ENCODE data around the gene OR10A6. TPM values are rescaled to one million over a fixed set of nuclear protein-coding genes. Genes with fewer than 3 reads are reported as not detected.

OR10A6 gene
- total RNA-seq, 1 donor from 2014 or later: 0.07 TPM

- Histone ChIP-seq H3K27ac (ENCODE audit: low read depth, low read length) (no peak overlapping the region), H3K9me3 (ENCODE audit: insufficient read depth, low read depth, low read length) (no peaks in the 10 kb centered on the region), H3K4me1 (ENCODE audit: insufficient read depth, low read length) (no peaks in the 10 kb centered on the region), H3K9ac (ENCODE audit: low read length) (no peak overlapping the region), H4K20me1 (ENCODE audit: insufficient read depth, low read length) (no peaks in the 10 kb centered on the region), H3K4me2 (ENCODE audit: low read length) (no peak overlapping the region), H3K79me2 (ENCODE audit: insufficient read depth, low read length) (no peaks in the 10 kb centered on the region), H3K36me3 (ENCODE audit: insufficient read depth, low read length) (no peaks in the 10 kb centered on the region), H3K27me3 (ENCODE audit: insufficient read depth, low read length) (no peaks in the 10 kb centered on the region), H2AFZ (ENCODE audit: low read depth, low read length) (no peak overlapping the region), H3K4me3 (ENCODE audit: insufficient read depth, low read depth, low read length) (no peak overlapping the region)
- Mint-ChIP-seq H3K36me3 (ENCODE audit: low read depth, unreplicated experiment) (no peaks in the 10 kb centered on the region), H3K4me3 (ENCODE audit: unreplicated experiment) (no peak overlapping the region), H3K9me3 (ENCODE audit: unreplicated experiment) (peaks cover 5% of the 10 kb centered on the region), H3K27ac (ENCODE audit: unreplicated experiment) (no peak overlapping the region), H3K4me1 (ENCODE audit: low read depth, unreplicated experiment) (no peaks in the 10 kb centered on the region), H3K27me3 (ENCODE audit: low read depth, unreplicated experiment) (no peaks in the 10 kb centered on the region)
- no peak for FAIRE-seq
- no peak for DNase-seq (ENCODE audit: low read depth)
- TF ChIP-seq EZH2 (IDR thresholded peaks at IDR 0.05; ENCODE audit: insufficient read depth, low read length): no peak
- no peak for TF ChIP-seq CTCF (IDR thresholded peaks at IDR 0.05; ENCODE audit: insufficient read depth, low read depth, low read length)
These were observed 5.5 kb upstream of the OR10A6 start for GRCh38 chr11:7936615-7937014.

- H3K4me2 ChIP-seq (ENCODE audit: low read length): no peak overlapping the region
- H3K36me3 Mint-ChIP-seq (ENCODE audit: low read depth, unreplicated experiment): no peaks in the 10 kb centered on the region
- no peak overlapping the region for H3K4me3 Mint-ChIP-seq (ENCODE audit: unreplicated experiment)
- no peaks in the 10 kb centered on the region for H3K79me2 ChIP-seq (ENCODE audit: insufficient read depth, low read length)
- H3K9ac ChIP-seq (ENCODE audit: low read length): no peak overlapping the region
- no peaks in the 10 kb centered on the region for H3K27me3 ChIP-seq (ENCODE audit: insufficient read depth, low read length)
- TF ChIP-seq EZH2 (IDR thresholded peaks at IDR 0.05; ENCODE audit: insufficient read depth, low read length) (no peak), CTCF (IDR thresholded peaks at IDR 0.05; ENCODE audit: insufficient read depth, low read depth, low read length) (no peak)
- H4K20me1 ChIP-seq (ENCODE audit: insufficient read depth, low read length): no peaks in the 10 kb centered on the region
- no peak for FAIRE-seq
- H3K27ac Mint-ChIP-seq (ENCODE audit: unreplicated experiment): no peak overlapping the region
- no peak for DNase-seq (ENCODE audit: low read depth)
- H3K4me1 ChIP-seq (ENCODE audit: insufficient read depth, low read length): no peaks in the 10 kb centered on the region
- no peak overlapping the region for H3K4me3 ChIP-seq (ENCODE audit: insufficient read depth, low read depth, low read length)
- H3K9me3 Mint-ChIP-seq (ENCODE audit: unreplicated experiment): peaks cover 2% of the 10 kb centered on the region
- H3K27ac ChIP-seq (ENCODE audit: low read depth, low read length): no peak overlapping the region
- H2AFZ ChIP-seq (ENCODE audit: low read depth, low read length): no peak overlapping the region
- no peaks in the 10 kb centered on the region for H3K4me1 Mint-ChIP-seq (ENCODE audit: low read depth, unreplicated experiment)
- H3K27me3 Mint-ChIP-seq (ENCODE audit: low read depth, unreplicated experiment): peaks cover 4% of the 10 kb centered on the region
- no peaks in the 10 kb centered on the region for H3K9me3 ChIP-seq (ENCODE audit: insufficient read depth, low read depth, low read length)
- H3K36me3 ChIP-seq (ENCODE audit: insufficient read depth, low read length): no peaks in the 10 kb centered on the region
These were observed 3.4 kb downstream of the OR10A6 start for GRCh38 chr11:7927635-7928034.

GRCh38 chr11:7924536-7924935 lies 6.5 kb downstream of the OR10A6 start:
- Histone ChIP-seq H3K79me2 (ENCODE audit: insufficient read depth, low read length) (no peaks in the 10 kb centered on the region), H3K27me3 (ENCODE audit: insufficient read depth, low read length) (no peaks in the 10 kb centered on the region), H3K9ac (ENCODE audit: low read length) (no peak overlapping the region), H3K27ac (ENCODE audit: low read depth, low read length) (no peak overlapping the region), H3K4me3 (ENCODE audit: insufficient read depth, low read depth, low read length) (no peak overlapping the region), H4K20me1 (ENCODE audit: insufficient read depth, low read length) (no peaks in the 10 kb centered on the region), H3K9me3 (ENCODE audit: insufficient read depth, low read depth, low read length) (no peaks in the 10 kb centered on the region), H3K4me2 (ENCODE audit: low read length) (no peak overlapping the region), H3K36me3 (ENCODE audit: insufficient read depth, low read length) (no peaks in the 10 kb centered on the region), H2AFZ (ENCODE audit: low read depth, low read length) (no peak overlapping the region), H3K4me1 (ENCODE audit: insufficient read depth, low read length) (no peaks in the 10 kb centered on the region)
- FAIRE-seq (no peak), DNase-seq (ENCODE audit: low read depth) (no peak)
- no peak overlapping the region for H3K27ac Mint-ChIP-seq (ENCODE audit: unreplicated experiment)
- H3K4me3 Mint-ChIP-seq (ENCODE audit: unreplicated experiment): no peak overlapping the region
- peaks cover 4% of the 10 kb centered on the region for H3K27me3 Mint-ChIP-seq (ENCODE audit: low read depth, unreplicated experiment)
- no peaks in the 10 kb centered on the region for H3K36me3 Mint-ChIP-seq (ENCODE audit: low read depth, unreplicated experiment)
- TF ChIP-seq EZH2 (IDR thresholded peaks at IDR 0.05; ENCODE audit: insufficient read depth, low read length) (no peak), CTCF (IDR thresholded peaks at IDR 0.05; ENCODE audit: insufficient read depth, low read depth, low read length) (no peak)
- no peaks in the 10 kb centered on the region for H3K4me1 Mint-ChIP-seq (ENCODE audit: low read depth, unreplicated experiment)
- H3K9me3 Mint-ChIP-seq (ENCODE audit: unreplicated experiment): peaks cover 2% of the 10 kb centered on the region

Data from astrocyte (in vitro differentiated cells and primary cell).